GM12892 (cell line): ENCODE data around the gene CEP72.
"Not testable (repeated sequence)": the region's sequence is repeated elsewhere in the genome, so short reads cannot be mapped to it uniquely, and the experiment has no call there.

Experiments
- DNase-seq: peaks from one replicate; pipeline ENCODE4 v3.0.0; 2011; ENCODE audit not compliant: insufficient read length
- FAIRE-seq: peaks from 2 replicates; lab custom pipeline; 2011; peaks lifted over from hg19 to GRCh38; lab: Jason Lieb, UNC
- POLR2A ChIP-seq: IDR thresholded peaks from 2 replicates; pipeline ENCODE4 v1.6.1; 2011; ENCODE audit warnings: low read depth, low read length, control low read depth
- POLR2AphosphoS5 ChIP-seq: IDR thresholded peaks from 2 replicates; pipeline ENCODE4 v1.6.1; 2011; ENCODE audit warnings: low read depth, low read length, control low read depth
- TAF1 ChIP-seq: IDR thresholded peaks from 2 replicates; pipeline ENCODE4 v1.6.1; 2011; ENCODE audit warnings: low read depth, mild to moderate bottlenecking, control low read depth, low read length, borderline replicate concordance

The CEP72 gene

DNA sequence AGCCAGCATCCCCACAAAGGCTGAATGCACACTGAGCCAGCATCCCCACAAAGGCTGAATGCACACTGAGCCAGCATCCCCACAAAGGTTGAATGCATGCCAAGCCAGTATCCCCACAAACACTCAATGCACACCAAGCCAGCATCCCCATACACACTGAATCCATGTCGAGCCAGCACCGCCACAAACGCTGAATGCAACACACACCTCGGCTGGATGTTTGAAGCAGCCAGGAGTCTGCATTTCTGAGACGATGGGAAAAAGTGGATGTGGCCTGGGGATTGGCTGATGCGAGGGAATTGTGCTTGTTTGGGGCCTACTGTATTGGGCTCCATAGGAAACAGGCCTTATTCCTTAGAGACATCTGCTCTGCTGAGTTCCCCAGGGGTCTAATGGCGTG is 30.9 kb upstream of the CEP72 start:
- FAIRE-seq (no peak), DNase-seq (no peak)
- TF ChIP-seq TAF1 (no peak), POLR2A (no peak), POLR2AphosphoS5 (no peak)

DNA sequence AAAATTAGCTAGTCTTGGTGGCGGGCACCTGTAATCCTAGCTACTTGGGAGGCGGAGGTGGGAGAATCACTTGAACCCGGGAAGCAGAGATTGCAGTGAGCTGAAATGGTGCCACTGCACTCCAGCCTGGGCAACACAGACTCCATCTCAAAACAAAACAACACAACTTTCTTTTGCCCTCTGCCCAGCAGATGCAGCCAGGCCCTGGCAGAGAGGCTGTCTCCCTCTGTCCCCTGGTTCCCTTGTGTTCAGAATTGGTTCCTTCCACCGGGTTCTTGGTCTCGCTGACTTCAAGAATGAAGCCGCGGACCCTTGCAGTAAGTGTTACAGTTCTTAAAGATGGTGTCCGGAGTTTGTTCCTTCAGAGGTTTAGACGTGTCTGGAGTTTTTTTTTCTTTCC is 30.2 kb upstream of the CEP72 start:
- no peak for TF ChIP-seq POLR2A
- TF ChIP-seq TAF1: no peak
- no peak for TF ChIP-seq POLR2AphosphoS5
- FAIRE-seq (no peak), DNase-seq (no peak)

DNA sequence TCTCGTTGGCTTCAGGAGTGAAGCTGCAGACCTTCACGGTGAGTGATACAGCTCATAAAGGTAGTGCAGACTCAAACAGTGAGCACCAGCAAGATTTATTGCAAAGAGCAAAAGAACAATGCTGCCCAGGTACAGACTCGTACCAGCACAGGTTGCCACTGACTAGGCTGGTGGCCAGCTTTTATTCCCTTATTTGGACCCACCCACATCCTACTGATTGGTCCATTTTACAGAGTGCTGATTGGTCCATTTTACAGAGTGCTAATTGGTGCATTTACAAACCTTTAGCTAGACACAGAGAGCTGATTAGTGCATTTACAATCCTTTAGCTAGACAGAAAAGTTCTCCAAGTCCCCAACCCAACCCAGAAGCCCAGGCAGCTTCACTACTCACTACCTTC is 29.7 kb upstream of the CEP72 start:
- not testable (repeated sequence) for DNase-seq, FAIRE-seq

DNA sequence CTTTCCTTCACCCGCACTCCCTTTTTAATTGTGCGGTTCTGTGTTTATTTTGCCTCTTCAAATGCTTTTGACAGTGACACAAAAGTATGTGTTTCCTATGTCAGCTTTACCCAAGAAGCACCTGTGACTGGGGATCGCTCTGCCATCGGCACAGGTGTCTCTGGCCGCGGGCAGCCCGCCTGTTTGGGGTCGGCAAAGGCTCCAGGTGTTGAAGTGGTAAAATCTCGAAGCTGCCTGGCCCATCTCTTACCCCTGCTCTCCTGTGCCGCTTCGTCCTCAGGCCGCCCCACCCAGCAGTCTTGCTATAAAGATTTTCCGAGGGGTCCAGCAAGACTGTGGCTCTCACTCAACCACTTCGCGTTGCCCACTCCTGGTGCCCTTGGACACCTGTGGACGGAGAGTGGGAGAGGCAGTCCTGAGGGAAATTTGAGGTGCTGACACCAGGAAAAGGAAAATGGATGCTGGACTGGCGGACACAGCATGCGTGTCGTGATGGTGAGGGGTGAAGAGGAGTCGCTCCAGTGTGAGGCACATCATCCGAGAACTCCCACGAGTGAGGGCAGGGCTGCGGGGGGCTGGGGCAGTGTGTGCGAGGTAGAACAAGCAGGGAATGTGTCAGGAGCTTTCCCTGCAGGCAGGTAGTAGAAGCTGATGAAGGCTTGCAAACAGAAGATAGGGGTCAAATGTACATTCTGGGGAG is 29.1 kb upstream of the CEP72 start:
- DNase-seq (no peak), FAIRE-seq (no peak)
- TF ChIP-seq POLR2AphosphoS5 (no peak), TAF1 (no peak), POLR2A (no peak)

DNA sequence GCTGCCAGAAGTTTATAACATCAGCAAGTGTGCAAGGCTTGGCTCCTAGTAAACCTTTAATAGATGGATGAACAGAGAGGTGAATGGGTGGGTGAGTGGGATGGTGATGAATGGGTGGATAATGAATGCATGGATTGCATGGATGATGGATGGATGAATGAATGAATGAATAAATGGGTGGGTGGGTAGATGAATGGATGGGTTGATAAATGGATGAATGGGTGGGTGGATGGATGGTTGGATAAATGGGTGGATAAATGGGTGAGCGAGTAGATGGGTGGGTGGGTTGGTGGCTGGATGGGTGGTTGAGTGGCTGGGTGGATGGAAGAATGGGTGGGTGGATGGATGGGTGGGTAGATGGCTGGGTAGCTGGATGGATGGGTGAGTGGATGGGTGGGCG is 28.5 kb upstream of the CEP72 start:
- FAIRE-seq (no peak), DNase-seq (no peak)
- TF ChIP-seq POLR2AphosphoS5 (no peak), TAF1 (no peak), POLR2A (no peak)

DNA sequence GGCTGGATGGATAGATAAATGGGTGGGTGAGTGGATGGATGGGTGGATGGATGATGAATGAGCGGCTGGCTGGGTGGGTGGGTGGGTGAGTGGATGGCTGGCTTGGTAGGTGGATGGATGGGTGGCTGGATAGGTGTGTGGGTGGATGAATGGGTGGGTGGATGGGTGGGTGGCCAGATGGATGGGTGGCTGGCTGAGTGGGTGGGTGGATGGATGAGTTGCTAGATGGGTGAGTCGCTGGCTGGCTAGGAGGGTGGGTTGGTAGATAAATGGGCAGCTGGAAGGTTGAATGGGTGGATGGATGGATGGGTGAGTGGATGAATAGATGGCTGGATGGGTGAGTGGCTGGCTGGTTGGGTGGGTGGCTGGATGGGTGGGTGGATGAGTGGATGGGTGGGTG is 27.9 kb upstream of the CEP72 start:
- TF ChIP-seq POLR2A (no peak), POLR2AphosphoS5 (no peak), TAF1 (no peak)
- no peak for DNase-seq
- FAIRE-seq: no peak

DNA sequence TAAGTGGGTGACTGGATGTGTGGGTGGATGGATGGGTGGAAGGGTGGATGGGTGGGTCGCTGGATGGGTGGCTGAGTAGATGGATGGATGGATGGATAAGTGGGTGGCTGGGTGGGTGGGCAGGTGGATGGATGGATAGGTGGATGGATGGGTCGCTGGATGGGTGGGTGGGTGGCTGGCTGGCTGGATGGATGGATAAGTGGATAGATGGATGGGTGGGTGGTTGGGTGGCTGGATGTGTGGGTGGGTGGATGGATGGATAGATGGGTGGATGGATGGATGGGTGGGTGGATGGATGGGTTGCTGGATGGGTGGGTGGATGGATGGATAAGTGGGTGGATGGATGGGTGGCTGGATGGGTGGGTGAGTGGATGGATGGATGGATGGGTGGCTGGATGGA is 27.3 kb upstream of the CEP72 start:
- DNase-seq: no peak
- no peak for FAIRE-seq
- TF ChIP-seq TAF1 (no peak), POLR2AphosphoS5 (no peak), POLR2A (no peak)

DNA sequence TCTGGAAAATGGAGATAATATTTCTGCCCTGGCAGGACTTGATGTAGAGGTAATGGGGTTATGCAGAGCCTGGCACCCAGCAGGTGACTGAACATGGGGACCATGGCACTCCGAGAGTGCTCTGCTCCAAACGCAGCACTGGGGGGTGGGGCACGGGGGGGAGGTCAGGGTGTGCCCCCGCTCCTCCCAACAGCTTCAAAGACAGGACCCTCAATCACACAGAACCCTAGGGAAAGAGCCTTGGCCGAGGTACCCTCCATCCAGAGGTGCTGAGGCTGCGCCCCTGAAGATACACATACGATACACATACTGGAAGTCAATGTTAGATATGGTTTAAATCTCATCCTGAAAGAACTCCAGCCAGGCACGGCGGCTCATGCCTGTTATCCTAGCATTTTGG is 26.6 kb upstream of the CEP72 start:
- no peak for FAIRE-seq
- DNase-seq: no peak
- TF ChIP-seq TAF1: no peak
- TF ChIP-seq POLR2AphosphoS5: no peak
- no peak for TF ChIP-seq POLR2A

DNA sequence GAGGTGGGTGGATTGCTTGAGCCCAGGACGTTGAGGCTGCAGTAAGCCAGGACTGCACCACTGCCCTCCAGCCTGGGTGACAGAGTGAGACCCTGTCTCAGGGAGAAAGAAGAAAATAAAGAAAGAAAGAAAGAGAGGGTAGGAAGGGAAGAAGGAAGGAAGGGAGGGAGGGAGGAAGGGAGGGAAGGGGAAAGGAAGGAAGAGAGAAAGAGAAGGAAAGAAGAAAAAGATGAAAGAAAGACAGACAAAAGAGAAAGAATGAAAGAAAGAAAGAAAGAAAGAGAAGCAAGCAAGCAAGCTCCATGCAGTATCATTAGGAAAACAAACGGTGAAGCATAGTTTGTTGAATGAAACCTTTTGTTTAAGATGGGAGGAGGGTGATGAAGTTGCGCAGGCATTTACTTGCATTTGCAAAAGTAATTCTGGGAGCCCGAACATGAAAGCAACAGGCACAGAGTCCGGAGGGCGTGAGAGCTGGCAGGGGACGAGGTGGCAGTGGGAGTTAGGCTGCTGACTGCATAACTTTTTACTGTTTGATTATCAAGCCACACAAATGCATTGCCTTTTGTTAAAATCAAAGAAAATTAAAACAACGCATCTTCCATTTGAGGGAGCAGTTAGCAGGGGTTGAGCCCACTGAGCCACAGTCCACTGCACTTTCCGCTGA is 26.0 kb upstream of the CEP72 start:
- DNase-seq (no peak), FAIRE-seq (no peak)
- TF ChIP-seq POLR2A: no peak
- TF ChIP-seq POLR2AphosphoS5: no peak
- TF ChIP-seq TAF1: no peak

DNA sequence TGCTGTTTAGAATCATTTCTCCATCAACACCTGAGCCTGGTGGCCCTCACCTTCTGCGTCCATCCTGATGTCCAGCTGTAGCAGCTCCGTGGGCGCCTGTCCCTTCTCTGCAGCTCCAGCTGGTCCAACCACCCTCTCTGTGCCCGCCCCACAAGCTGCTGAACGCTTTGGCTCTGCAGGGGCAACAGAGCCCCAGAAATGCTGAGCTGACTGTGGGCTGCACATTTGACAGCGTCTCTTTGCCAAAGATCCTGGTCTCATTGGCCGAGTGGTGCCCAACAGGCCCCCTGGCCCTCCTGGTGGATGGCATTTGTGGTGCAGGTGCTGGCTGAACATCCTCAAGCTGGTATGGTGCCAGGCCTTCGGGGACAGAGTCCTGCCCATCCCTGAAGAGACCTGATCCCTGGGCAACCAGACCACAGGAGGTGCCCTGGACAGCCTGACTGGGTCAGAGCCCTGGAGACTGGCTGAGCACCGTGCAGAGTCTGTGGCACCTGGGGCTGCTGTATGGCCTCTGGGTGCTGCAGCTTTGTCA is 25.3 kb upstream of the CEP72 start:
- FAIRE-seq: no peak
- no peak for DNase-seq
- no peak for TF ChIP-seq TAF1
- TF ChIP-seq POLR2AphosphoS5: no peak
- TF ChIP-seq POLR2A: no peak

DNA sequence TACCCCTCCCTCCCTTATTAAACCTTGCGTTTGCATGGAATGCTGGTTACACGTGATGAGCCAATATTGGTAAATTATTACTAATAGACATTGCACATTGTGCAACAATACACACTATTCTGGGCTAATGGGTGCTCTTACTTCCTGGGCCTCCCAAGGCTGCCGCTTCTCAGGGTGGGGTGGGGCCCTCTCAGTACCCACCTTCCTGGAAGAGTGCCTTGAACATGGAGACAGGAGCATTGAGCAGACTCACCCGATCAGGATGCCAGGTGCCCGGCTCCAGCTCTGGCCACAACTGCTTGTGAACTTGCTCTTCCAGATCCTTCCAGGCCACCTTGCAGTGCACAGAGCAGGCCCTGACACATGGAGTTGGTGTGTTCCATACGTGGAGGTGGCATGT is 24.7 kb upstream of the CEP72 start:
- DNase-seq (no peak), FAIRE-seq (no peak)
- TF ChIP-seq TAF1: no peak
- TF ChIP-seq POLR2A: no peak

DNA sequence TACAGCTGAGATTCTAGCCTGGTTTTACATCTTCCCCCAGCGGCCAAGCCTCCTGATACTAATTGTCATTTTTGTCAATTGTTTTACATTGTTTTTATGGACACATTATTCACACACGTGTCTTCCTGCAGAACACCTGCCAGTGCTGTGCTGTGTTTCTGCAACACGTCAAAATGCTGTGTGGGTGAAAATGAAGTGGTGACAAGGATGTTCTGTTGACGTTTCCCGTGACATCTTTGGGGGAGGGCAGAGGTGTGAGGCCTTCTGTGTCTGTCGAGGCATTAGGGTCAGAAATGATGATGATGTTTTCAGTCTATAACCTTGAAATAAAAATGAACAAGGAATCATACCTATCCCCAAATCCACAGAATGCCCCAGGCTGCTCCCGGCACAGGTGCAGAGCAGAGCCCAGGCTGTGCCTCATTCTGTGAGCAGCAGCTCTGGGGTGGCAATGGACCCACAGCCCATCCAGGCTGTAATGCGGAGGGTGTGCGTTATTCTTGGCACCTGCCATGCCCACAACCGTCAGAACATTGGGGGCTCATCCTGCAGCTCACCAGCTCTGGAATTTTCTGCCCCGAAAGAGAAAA is 23.6 kb upstream of the CEP72 start:
- FAIRE-seq (no peak), DNase-seq (no peak)
- TF ChIP-seq POLR2AphosphoS5: no peak
- no peak for TF ChIP-seq TAF1
- TF ChIP-seq POLR2A: no peak

DNA sequence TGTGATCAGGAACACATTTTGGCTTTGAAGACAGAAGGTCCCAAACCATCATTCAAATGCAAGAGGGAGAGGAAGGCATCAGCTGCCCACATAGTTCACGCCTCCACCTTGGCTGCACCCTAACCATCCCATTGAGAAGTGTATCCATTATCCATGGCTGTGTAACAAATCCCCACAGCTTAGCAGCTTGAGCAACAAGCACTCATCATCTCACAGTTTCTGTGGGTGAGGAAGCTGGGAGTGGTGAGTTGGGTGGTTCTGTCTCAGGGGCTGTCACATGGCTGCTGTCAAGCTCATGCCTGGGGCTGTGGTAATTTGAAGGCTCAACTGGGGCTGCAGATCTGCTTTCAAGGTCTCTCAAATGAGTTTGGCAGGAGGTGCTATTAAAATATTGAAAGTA is 23.0 kb upstream of the CEP72 start:
- no peak for DNase-seq
- TF ChIP-seq POLR2AphosphoS5 (no peak), TAF1 (no peak), POLR2A (no peak)

More for the DNA sequence above, 23.0 kb upstream of the CEP72 start:
- no peak for FAIRE-seq
